ENCODE data around the gene CTNNBL1. TPM values are rescaled to one million over a fixed set of nuclear protein-coding genes. Genes with fewer than 3 reads are reported as not detected.
"Not testable (repeated sequence)": the region's sequence is repeated elsewhere in the genome, so short reads cannot be mapped to it uniquely, and the experiment has no call there.

CTNNBL1 gene
- total RNA-seq, 1 experiment from 2014 or later, result 55.4 TPM

- H3K4me1 ChIP-seq (ENCODE audit: control insufficient read depth in 1 of 2, insufficient read depth in 2 of 2, low read length in 2 of 2), result no peaks in the 10 kb centered on the region
- no peak overlapping the region for H3K27ac ChIP-seq (ENCODE audit: low read depth, low read length)
- CTCF ChIA-PET, result no interaction called here
- RAD21 ChIA-PET (ENCODE audit: low non-redundant PET in 1 of 2, low total read pairs in 2 of 2, uncharacterized antibody in 2 of 2, unreplicated experiment in 2 of 2), result no interaction called here
- H4K20me1 ChIP-seq (ENCODE audit: insufficient read depth), result no peaks in the 10 kb centered on the region
- DNase-seq (ENCODE audit: low read depth, low spot score) (no peak), ATAC-seq (no peak)
- BruUV-seq (replicated peaks), result no TSS peak
- no peak for TF ChIP-seq ZNF274 (IDR thresholded peaks at IDR 0.05; ENCODE audit: low read depth, low read length)
- no peak for TF ChIP-seq EGR1 (IDR thresholded peaks at IDR 0.05; ENCODE audit: low read depth)
- TF ChIP-seq EZH2 (IDR thresholded peaks at IDR 0.05), result no peak
- no peak for TF ChIP-seq SP1 (IDR thresholded peaks at IDR 0.05; ENCODE audit: low read depth)
- TF ChIP-seq JUND (IDR thresholded peaks at IDR 0.05), result no peak
- TF ChIP-seq TCF7L2 (IDR thresholded peaks at IDR 0.05; ENCODE audit: borderline replicate concordance, extremely low read depth, insufficient read depth, insufficient read length), result no peak
- TF ChIP-seq CBX3 (IDR thresholded peaks at IDR 0.05; ENCODE audit: low read depth), result no peak
- TF ChIP-seq FOSL1 (IDR thresholded peaks at IDR 0.05; ENCODE audit: low read depth), result no peak
- TF ChIP-seq CTCF (IDR thresholded peaks at IDR 0.05 in 2 of 3, conservative IDR thresholded peaks at IDR 0.05 in 1 of 3; ENCODE audit: borderline replicate concordance in 1 of 3, insufficient read depth in 1 of 3, low read depth in 2 of 3, low read length in 2 of 3), result no peak
- no peak for TF ChIP-seq SRF (IDR thresholded peaks at IDR 0.05; ENCODE audit: low read depth)
- TF ChIP-seq MAX (IDR thresholded peaks at IDR 0.05), result no peak
- no peak for TF ChIP-seq ZFX (IDR thresholded peaks at IDR 0.05)
- no peak for TF ChIP-seq POLR2A (IDR thresholded peaks at IDR 0.05; ENCODE audit: borderline replicate concordance, extremely low read depth, insufficient read depth, insufficient read length)
- no peak for TF ChIP-seq CEBPB (IDR thresholded peaks at IDR 0.05; ENCODE audit: low read depth)
- no peak for TF ChIP-seq REST (IDR thresholded peaks at IDR 0.05; ENCODE audit: low read depth)
- no peak for TF ChIP-seq ATF3 (IDR thresholded peaks at IDR 0.05)
- no peak for TF ChIP-seq RAD21 (IDR thresholded peaks at IDR 0.05; ENCODE audit: low read depth)
- no peaks in the 10 kb centered on the region for H3K79me2 ChIP-seq (ENCODE audit: insufficient read depth, low read length)
- H3K9me2 ChIP-seq (ENCODE audit: insufficient read depth), result no peaks in the 10 kb centered on the region
- H3K27me3 ChIP-seq (ENCODE audit: insufficient read depth, low read length), result no peaks in the 10 kb centered on the region
- no peaks in the 10 kb centered on the region for H3K9me3 ChIP-seq (ENCODE audit: control insufficient read depth in 1 of 2, insufficient read depth in 1 of 2, low read depth in 1 of 2, low read length in 2 of 2)
- intact Hi-C loops (cut with micrococcal nuclease), result no loop called here
- H2AFZ ChIP-seq (ENCODE audit: low read depth, low read length, poor library complexity, severe bottlenecking), result no peak overlapping the region
- H3K9ac ChIP-seq (ENCODE audit: low read length), result no peak overlapping the region
- H3K4me2 ChIP-seq (ENCODE audit: low read length), result no peak overlapping the region
- H3K4me3 ChIP-seq (replicated peaks in 1 of 2; ENCODE audit: low read depth in 1 of 2, low read length in 2 of 2), result no peak overlapping the region
- no peaks in the 10 kb centered on the region for H3K36me3 ChIP-seq (ENCODE audit: control insufficient read depth in 1 of 2, insufficient read depth in 2 of 2, low read length in 2 of 2)
- POLR2A ChIA-PET, result no interaction called here
These were observed 31.5 kb upstream of the CTNNBL1 start for GRCh38 chr20:37662308-37662707.

- ATAC-seq; H3K27ac ChIP-seq (ENCODE audit: low read depth, low read length); H3K27me3 ChIP-seq (ENCODE audit: insufficient read depth, low read length); H2AFZ ChIP-seq (ENCODE audit: low read depth, low read length, poor library complexity, severe bottlenecking); H3K4me3 ChIP-seq (replicated peaks in 1 of 2; ENCODE audit: low read depth in 1 of 2, low read length in 2 of 2); intact Hi-C loops (cut with micrococcal nuclease); H3K9ac ChIP-seq (ENCODE audit: low read length); H3K4me2 ChIP-seq (ENCODE audit: low read length); H3K36me3 ChIP-seq (ENCODE audit: control insufficient read depth in 1 of 2, insufficient read depth in 2 of 2, low read length in 2 of 2); BruUV-seq (replicated peaks); H4K20me1 ChIP-seq (ENCODE audit: insufficient read depth); POLR2A ChIA-PET; CTCF ChIA-PET; DNase-seq (ENCODE audit: low read depth, low spot score); RAD21 ChIA-PET (ENCODE audit: low non-redundant PET in 1 of 2, low total read pairs in 2 of 2, uncharacterized antibody in 2 of 2, unreplicated experiment in 2 of 2); H3K4me1 ChIP-seq (ENCODE audit: control insufficient read depth in 1 of 2, insufficient read depth in 2 of 2, low read length in 2 of 2); H3K9me2 ChIP-seq (ENCODE audit: insufficient read depth); H3K9me3 ChIP-seq (ENCODE audit: control insufficient read depth in 1 of 2, insufficient read depth in 1 of 2, low read depth in 1 of 2, low read length in 2 of 2); H3K79me2 ChIP-seq (ENCODE audit: insufficient read depth, low read length): not testable (repeated sequence)
These were observed 29.2 kb upstream of the CTNNBL1 start for GRCh38 chr20:37664595-37664994.

All from HCT116 (cell line).